ENCODE data around the gene NOSTRIN.

GRCh38 chr2:168757223-168757622 lies 45.2 kb upstream of the NOSTRIN start:
- TF ChIP-seq CTCF (IDR thresholded peaks at IDR 0.05) (no peak), EP300 (IDR thresholded peaks at IDR 0.05) (no peak)

All from gastroesophageal sphincter (tissue), 3 donors.